Measurements from ENCODE around the gene AHRR.

Gene AHRR

DNA sequence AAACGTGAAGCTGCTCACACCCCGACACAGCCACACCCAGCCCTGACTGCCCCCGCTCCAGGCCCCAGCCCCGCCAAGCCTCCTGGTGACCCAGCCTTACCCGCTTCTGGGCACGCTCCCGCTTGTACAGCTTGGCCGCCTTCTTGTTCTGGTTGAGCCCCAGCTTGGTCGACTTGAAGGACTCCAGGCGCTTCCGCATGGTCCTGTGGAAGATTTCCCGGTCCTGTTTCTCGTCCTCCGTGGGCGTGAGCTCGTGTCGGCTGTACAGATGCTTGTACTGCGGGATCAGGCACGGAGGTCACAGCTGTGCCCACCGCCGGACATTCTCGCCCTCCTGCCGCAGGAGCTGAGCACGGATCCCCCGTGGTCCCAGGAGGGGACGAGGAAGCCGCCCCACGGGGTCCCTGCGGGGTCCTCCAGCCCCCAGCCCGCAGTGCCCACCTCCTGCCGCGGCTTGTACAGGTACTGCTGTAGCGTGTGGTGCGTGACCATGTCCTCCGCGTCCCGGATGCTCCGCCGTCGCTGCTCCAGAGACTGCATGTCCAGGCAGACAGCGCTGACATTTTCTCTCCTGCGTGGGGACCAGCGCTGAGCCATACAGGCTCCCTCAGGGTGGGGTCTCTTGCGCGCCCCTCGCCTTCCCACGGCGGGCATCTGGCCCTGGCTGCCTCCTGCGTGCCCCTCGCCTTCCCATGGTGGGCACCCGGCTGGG is 154.7 kb downstream of the AHRR start:
- CTCF ChIA-PET, result no interaction called here
- TF ChIP-seq SUZ12 (IDR thresholded peaks at IDR 0.05) (no peak), FOXA1 (IDR thresholded peaks at IDR 0.05) (no peak), FOXK2 (IDR thresholded peaks at IDR 0.05) (no peak), CTBP1 (IDR thresholded peaks at IDR 0.05; ENCODE audit: borderline replicate concordance) (no peak), LEF1 (IDR thresholded peaks at IDR 0.05; ENCODE audit: borderline replicate concordance) (no peak)
- TF ChIP-seq, protein P1, sequence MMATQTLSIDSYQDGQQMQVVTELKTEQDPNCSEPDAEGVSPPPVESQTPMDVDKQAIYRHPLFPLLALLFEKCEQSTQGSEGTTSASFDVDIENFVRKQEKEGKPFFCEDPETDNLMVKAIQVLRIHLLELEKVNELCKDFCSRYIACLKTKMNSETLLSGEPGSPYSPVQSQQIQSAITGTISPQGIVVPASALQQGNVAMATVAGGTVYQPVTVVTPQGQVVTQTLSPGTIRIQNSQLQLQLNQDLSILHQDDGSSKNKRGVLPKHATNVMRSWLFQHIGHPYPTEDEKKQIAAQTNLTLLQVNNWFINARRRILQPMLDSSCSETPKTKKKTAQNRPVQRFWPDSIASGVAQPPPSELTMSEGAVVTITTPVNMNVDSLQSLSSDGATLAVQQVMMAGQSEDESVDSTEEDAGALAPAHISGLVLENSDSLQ (IDR thresholded peaks at IDR 0.05), result no peak
- POLR2A ChIA-PET, result no interaction called here
- no peak for DNase-seq (ENCODE audit: extremely low spot score)

DNA sequence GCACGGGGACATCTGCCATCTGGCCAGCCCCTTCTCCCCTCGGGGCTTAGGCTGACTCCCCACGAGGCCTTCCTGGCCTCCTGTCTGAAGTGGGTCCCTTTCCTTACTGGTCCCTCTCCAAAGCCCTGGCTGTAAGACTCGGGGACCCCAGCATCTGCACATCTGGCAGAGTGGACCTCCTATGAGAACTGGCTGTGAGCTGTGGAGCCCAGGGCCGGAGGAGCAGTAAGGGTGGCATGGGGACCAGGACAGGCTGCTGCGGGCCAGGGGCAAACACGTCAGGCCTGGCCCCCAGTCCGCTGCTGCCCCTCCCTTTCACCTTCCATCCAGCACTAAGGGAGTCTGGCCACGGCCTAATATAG is 155.3 kb downstream of the AHRR start:
- POLR2A ChIA-PET, result no interaction called here
- TF ChIP-seq LEF1 (IDR thresholded peaks at IDR 0.05; ENCODE audit: borderline replicate concordance) (no peak), FOXM1 (IDR thresholded peaks at IDR 0.05; ENCODE audit: borderline replicate concordance) (no peak), HDGF (IDR thresholded peaks at IDR 0.05; ENCODE audit: borderline replicate concordance) (no peak), SP1 (IDR thresholded peaks at IDR 0.05) (no peak), CTBP1 (IDR thresholded peaks at IDR 0.05; ENCODE audit: borderline replicate concordance) (no peak), SUZ12 (IDR thresholded peaks at IDR 0.05) (no peak), FOXK2 (IDR thresholded peaks at IDR 0.05) (no peak), ELF4 (IDR thresholded peaks at IDR 0.05) (no peak), L3MBTL2 (conservative IDR thresholded peaks at IDR 0.05) (no peak), TARDBP (IDR thresholded peaks at IDR 0.05) (no peak)
- TF ChIP-seq, protein P1 (IDR thresholded peaks at IDR 0.05), result no peak
- CTCF ChIA-PET, result no interaction called here
- no peak for DNase-seq (ENCODE audit: extremely low spot score)

DNA sequence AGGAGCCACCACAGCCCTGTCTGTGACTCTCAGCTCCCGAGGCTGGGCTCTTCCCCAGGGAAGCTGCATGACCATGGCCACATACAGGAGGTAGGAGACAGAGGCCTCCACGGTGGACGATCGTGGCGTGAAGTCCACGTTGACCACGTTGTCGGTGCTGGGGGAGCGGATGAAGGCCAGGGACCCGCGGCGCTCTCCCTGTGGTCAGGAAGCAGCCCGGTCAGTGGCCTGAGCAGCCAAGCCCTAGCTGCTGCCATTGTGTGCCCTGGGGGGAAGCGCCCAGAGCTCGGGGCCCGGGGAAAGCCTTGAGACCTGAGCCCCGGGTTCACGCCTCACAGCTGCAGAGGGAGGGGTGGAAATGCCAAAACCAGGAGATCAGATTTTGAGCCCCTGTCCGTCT is 155.7 kb downstream of the AHRR start:
- DNase-seq (ENCODE audit: extremely low spot score), result no peak
- ChIA-PET POLR2A (no interaction called here), CTCF (no interaction called here)
- TF ChIP-seq FOXM1 (IDR thresholded peaks at IDR 0.05; ENCODE audit: borderline replicate concordance) (no peak), ZNF384 (IDR thresholded peaks at IDR 0.05) (no peak), TARDBP (IDR thresholded peaks at IDR 0.05) (no peak), SP1 (IDR thresholded peaks at IDR 0.05) (no peak), CTBP1 (IDR thresholded peaks at IDR 0.05; ENCODE audit: borderline replicate concordance) (no peak), ELF4 (IDR thresholded peaks at IDR 0.05) (no peak), FOXA1 (IDR thresholded peaks at IDR 0.05) (no peak), FOXK2 (IDR thresholded peaks at IDR 0.05) (no peak)

DNA sequence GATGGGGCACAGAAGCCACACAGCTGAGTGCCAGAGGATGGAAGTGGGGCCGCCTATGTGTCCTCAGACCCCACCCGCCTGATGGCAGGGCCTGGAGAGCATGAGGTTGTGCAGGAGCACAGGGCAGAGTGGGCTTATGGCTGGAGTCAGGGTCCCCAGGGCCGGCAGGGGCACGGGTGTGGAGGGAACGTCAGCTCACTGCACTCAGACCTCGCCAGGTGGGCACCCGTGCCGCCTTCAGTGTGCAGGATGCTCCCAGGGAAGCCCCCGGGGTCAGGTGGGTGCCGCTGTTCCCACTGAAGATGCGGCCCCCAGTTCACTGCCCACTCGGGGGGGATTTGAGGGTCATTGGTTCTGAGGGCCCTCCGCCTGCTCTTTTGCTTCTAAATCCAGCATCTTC is 156.4 kb downstream of the AHRR start:
- ChIA-PET POLR2A (no interaction called here), CTCF (no interaction called here)

DNA sequence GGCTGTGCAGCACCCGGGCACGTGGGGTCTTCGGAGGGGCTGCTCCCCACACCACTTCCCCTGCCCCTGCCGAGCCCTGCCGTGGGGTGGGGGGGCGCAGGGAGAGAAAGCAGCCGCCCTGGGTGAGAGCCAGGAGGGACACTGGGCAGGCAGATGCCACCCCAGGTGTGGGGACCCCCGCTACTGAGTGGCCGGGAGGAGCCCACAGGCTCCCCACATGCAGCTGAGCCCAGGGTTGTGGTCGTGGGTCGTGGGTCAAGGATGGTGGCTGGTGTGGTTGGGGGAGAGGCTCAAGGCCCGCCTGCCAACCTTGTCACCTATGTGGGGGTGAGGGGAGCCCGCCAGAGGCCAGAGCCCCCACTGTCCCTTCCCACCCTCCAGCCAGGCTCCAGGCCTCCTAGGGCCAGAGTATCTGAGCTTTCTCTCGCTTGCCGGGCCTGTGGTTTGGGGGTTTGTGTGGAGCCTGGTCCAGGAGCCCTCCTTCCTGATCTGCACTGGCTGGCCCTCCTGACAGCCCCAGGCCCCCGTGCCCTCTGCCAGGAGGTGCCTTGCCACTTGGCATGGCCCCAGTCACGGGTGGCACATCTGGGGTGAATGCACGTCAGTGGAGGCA is 157.0 kb downstream of the AHRR start:
- ChIA-PET CTCF (no interaction called here), POLR2A (no interaction called here)
- DNase-seq (ENCODE audit: extremely low spot score), result no peak
- TF ChIP-seq NFRKB (IDR thresholded peaks at IDR 0.05), result no peak
- no peak for TF ChIP-seq ZNF384 (IDR thresholded peaks at IDR 0.05)

More for the DNA sequence above, 156.4 kb downstream of the AHRR start:
- DNase-seq (ENCODE audit: extremely low spot score), result no peak
- TF ChIP-seq TARDBP (IDR thresholded peaks at IDR 0.05), result no peak
- TF ChIP-seq CTBP1 (IDR thresholded peaks at IDR 0.05; ENCODE audit: borderline replicate concordance), result no peak
- no peak for TF ChIP-seq NFRKB (IDR thresholded peaks at IDR 0.05)

DNA sequence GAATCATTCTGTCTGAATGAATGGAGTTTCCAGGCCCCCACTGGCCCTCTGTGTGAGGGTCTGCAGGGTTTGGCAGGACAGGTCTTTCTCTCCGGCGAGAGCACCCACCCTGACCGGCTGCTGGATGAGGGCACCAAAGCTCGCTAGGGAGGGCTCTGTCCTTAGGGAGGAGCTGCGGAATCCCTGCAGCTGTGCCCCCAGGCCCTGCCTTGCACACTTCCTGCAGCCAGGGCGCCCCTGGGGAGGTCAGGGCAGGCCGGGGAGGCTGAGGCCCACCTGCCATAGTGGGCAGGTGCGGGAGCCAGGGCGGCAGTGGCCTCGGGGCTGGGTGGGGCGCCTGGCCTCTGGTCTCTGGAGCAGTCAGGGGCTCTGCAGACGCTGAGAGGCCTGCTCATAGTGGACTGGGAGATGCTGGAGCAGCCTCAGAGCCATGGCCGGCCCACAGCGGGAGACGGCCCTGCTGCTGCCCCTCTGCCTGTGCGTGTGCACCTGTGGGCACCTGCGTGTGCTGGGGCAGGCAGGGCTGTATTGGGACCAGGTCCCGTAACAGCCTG is 157.5 kb downstream of the AHRR start:
- DNase-seq (ENCODE audit: extremely low spot score), result no peak
- no peak for TF ChIP-seq FOXA1 (IDR thresholded peaks at IDR 0.05)
- no peak for TF ChIP-seq ZNF384 (IDR thresholded peaks at IDR 0.05)
- TF ChIP-seq SUZ12 (IDR thresholded peaks at IDR 0.05), result no peak
- TF ChIP-seq CTBP1 (IDR thresholded peaks at IDR 0.05; ENCODE audit: borderline replicate concordance), result no peak
- no peak for TF ChIP-seq ELF4 (IDR thresholded peaks at IDR 0.05)
- TF ChIP-seq L3MBTL2 (conservative IDR thresholded peaks at IDR 0.05), result no peak
- TF ChIP-seq TARDBP (IDR thresholded peaks at IDR 0.05), result no peak
- TF ChIP-seq FOXK2 (IDR thresholded peaks at IDR 0.05), result no peak
- no peak for TF ChIP-seq NFRKB (IDR thresholded peaks at IDR 0.05)
- TF ChIP-seq ARNT (IDR thresholded peaks at IDR 0.05), result no peak
- TF ChIP-seq HDGF (IDR thresholded peaks at IDR 0.05; ENCODE audit: borderline replicate concordance), result no peak
- no peak for TF ChIP-seq BHLHE40 (IDR thresholded peaks at IDR 0.05; ENCODE audit: borderline replicate concordance)
- TF ChIP-seq, protein P1 (IDR thresholded peaks at IDR 0.05), result no peak
- TF ChIP-seq LEF1 (IDR thresholded peaks at IDR 0.05; ENCODE audit: borderline replicate concordance), result no peak
- ChIA-PET CTCF (no interaction called here), POLR2A (no interaction called here)
